Mesenchymal stem cell (in vitro differentiated cells and primary cell): Measurements from ENCODE around the gene CHRND.

ENCODE experiments used
- DNase-seq: peaks from one replicate; pipeline ENCODE4 v3.0.0-alpha.2; 2013
- H2AFZ ChIP-seq: one replicate; pipeline ENCODE4 v1.6.1; 2013; ENCODE audit warnings: low read depth, mild to moderate bottlenecking, control low read depth, inconsistent platforms, low read length, moderate library complexity
- H2AK5ac ChIP-seq: 2 replicates; pipeline ENCODE4 v1.6.1; 2013; ENCODE audit warnings: low read length, moderate library complexity, mild to moderate bottlenecking, inconsistent platforms; ENCODE audit not compliant: severe bottlenecking
- H2BK120ac ChIP-seq: one replicate; pipeline ENCODE4 v1.6.1; 2013; ENCODE audit warnings: low read depth, mild to moderate bottlenecking, inconsistent platforms, low read length, moderate library complexity
- H2BK12ac ChIP-seq, 2 experiments: one replicate each; pipeline ENCODE4 v1.6.1; 2013; ENCODE audit warnings: inconsistent platforms in 2 of 2, low read length in 2 of 2, mild to moderate bottlenecking in 2 of 2, moderate library complexity in 2 of 2, control low read depth in 1 of 2
- H2BK15ac ChIP-seq: one replicate; pipeline ENCODE4 v1.6.1; 2013; ENCODE audit warnings: mild to moderate bottlenecking, low read depth, inconsistent platforms; ENCODE audit not compliant: poor library complexity, severe bottlenecking
- H2BK5ac ChIP-seq: 2 replicates; pipeline ENCODE4 v1.6.1; 2013; ENCODE audit warnings: low read depth, mild to moderate bottlenecking, low read length, control low read depth, inconsistent platforms; ENCODE audit not compliant: poor library complexity, severe bottlenecking
- H3K14ac ChIP-seq, 2 experiments: one replicate each; pipeline ENCODE4 v1.6.1; 2013; ENCODE audit warnings: inconsistent platforms in 2 of 2, low read length in 2 of 2, control low read depth in 1 of 2, mild to moderate bottlenecking in 1 of 2, moderate library complexity in 1 of 2
- H3K18ac ChIP-seq, 2 experiments: one replicate each; pipeline ENCODE4 v1.6.1; 2013; ENCODE audit warnings: inconsistent platforms in 2 of 2, low read length in 2 of 2, control low read depth in 1 of 2, low read depth in 1 of 2, mild to moderate bottlenecking in 1 of 2
- H3K23ac ChIP-seq, 2 experiments: one replicate each; pipeline ENCODE4 v1.6.1; 2013; ENCODE audit warnings: inconsistent platforms in 2 of 2, low read length in 2 of 2, mild to moderate bottlenecking in 2 of 2, moderate library complexity in 2 of 2, control low read depth in 1 of 2
- H3K27ac ChIP-seq: 2 replicates; pipeline ENCODE4 v1.5.1; 2013; ENCODE audit warnings: mild to moderate bottlenecking, moderate library complexity, low read length, control low read depth, inconsistent platforms; ENCODE audit not compliant: poor library complexity, severe bottlenecking
- H3K27me3 ChIP-seq, 2 experiments: 2 replicates each; pipeline versions ENCODE4 v1.6.1 to v1.7.0; 2013; ENCODE audit warnings: low read length in 2 of 2, mild to moderate bottlenecking in 2 of 2, moderate library complexity in 2 of 2, control low read depth in 1 of 2, inconsistent platforms in 1 of 2; ENCODE audit not compliant: control insufficient read depth in 1 of 2, insufficient read depth in 1 of 2
- H3K36me3 ChIP-seq, 2 experiments: 2 replicates each; pipeline versions ENCODE4 v1.6.1 to v1.7.0; 2013; ENCODE audit warnings: low read length in 2 of 2, control low read depth in 1 of 2, inconsistent platforms in 1 of 2, low read depth in 1 of 2, mild to moderate bottlenecking in 1 of 2; ENCODE audit not compliant: insufficient read depth in 2 of 2, control insufficient read depth in 1 of 2
- H3K4ac ChIP-seq, 2 experiments: one replicate each; pipeline ENCODE4 v1.6.1; 2013; ENCODE audit warnings: inconsistent platforms in 2 of 2, low read length in 2 of 2, mild to moderate bottlenecking in 2 of 2, moderate library complexity in 2 of 2, control low read depth in 1 of 2, low read depth in 1 of 2
- H3K4me1 ChIP-seq: 2 replicates; pipeline ENCODE4 v1.6.1; 2013; ENCODE audit warnings: low read depth, low read length, control low read depth; ENCODE audit not compliant: control insufficient read depth, insufficient read depth
- H3K4me2 ChIP-seq: 2 replicates; pipeline ENCODE4 v1.6.1; 2013; ENCODE audit warnings: low read length, mild to moderate bottlenecking, inconsistent platforms; ENCODE audit not compliant: poor library complexity, severe bottlenecking
- H3K4me3 ChIP-seq, 2 experiments: 2 replicates each; pipeline versions ENCODE4 v1.5.1 to v1.7.0; 2013; ENCODE audit warnings: low read length in 2 of 2, mild to moderate bottlenecking in 2 of 2, control low read depth in 1 of 2, low read depth in 1 of 2; ENCODE audit not compliant: insufficient read depth in 1 of 2
- H3K79me1 ChIP-seq: replicated peaks from 2 replicates; pipeline ENCODE4 v1.6.1; 2013; ENCODE audit warnings: mild to moderate bottlenecking, control low read depth, low read length, inconsistent platforms; ENCODE audit not compliant: poor library complexity, severe bottlenecking
- H3K9ac ChIP-seq: 2 replicates; pipeline ENCODE4 v1.7.0; 2013; ENCODE audit warnings: mild to moderate bottlenecking, low read length, moderate library complexity
- H3K9me3 ChIP-seq: 2 replicates; pipeline ENCODE4 v1.7.0; 2013; ENCODE audit warnings: mild to moderate bottlenecking, low read length; ENCODE audit not compliant: control insufficient read depth
- H4K8ac ChIP-seq: one replicate; pipeline ENCODE4 v1.6.1; 2013; ENCODE audit warnings: inconsistent platforms, mild to moderate bottlenecking, low read length, moderate library complexity
- H4K91ac ChIP-seq: one replicate; pipeline ENCODE4 v1.6.1; 2013; ENCODE audit warnings: mild to moderate bottlenecking, low read length, inconsistent platforms
- whole genome bisulfite sequencing: methylation state at CpG from one replicate; pipeline ENCODE4 v1.1.7; 2013; ENCODE audit warnings: mixed read lengths; 5-methylcytosine and 5-hydroxymethylcytosine counted together

The CHRND gene

GRCh38 chr2:232527905-232528470 is 2.0 kb downstream of the CHRND start:
- Histone ChIP-seq H3K27me3 (peaks cover 40 to 79% of the 10 kb centered on the region in 2 experiments), H3K4me2 (no peak overlapping the region), H3K79me1 (no peaks in the 10 kb centered on the region), H2BK5ac (no peak overlapping the region), H3K9ac (no peak overlapping the region), H3K4me1 (peaks cover 11% of the 10 kb centered on the region), H3K4me3 (no peak overlapping the region), H4K91ac (no peak overlapping the region), H2BK120ac (no peak overlapping the region), H3K27ac (no peak overlapping the region), H3K23ac (no peak overlapping the region), H4K8ac (no peak overlapping the region), H2BK12ac (no peak overlapping the region), H2BK15ac (no peak overlapping the region), H2AK5ac (no peak overlapping the region), H3K14ac (no peak overlapping the region), H2AFZ (no peak overlapping the region), H3K36me3 (no peaks in the 10 kb centered on the region), H3K18ac (no peak overlapping the region), H3K4ac (no peak overlapping the region), H3K9me3 (no peaks in the 10 kb centered on the region)
- DNase-seq = no peak
- 77% methylated on average over 5 of the region's 6 CpGs for WGBS

GRCh38 chr2:232528746-232529460 is 2.9 kb downstream of the CHRND start:
- no peak overlapping the region for H2BK5ac ChIP-seq
- no peak overlapping the region for H2BK15ac ChIP-seq
- no peak overlapping the region for H3K4me2 ChIP-seq
- no peak overlapping the region for H3K4me3 ChIP-seq
- H3K4ac ChIP-seq = no peak overlapping the region
- no peak overlapping the region for H3K23ac ChIP-seq
- H3K79me1 ChIP-seq = no peaks in the 10 kb centered on the region
- no peaks in the 10 kb centered on the region for H3K9me3 ChIP-seq
- no peak overlapping the region for H2BK120ac ChIP-seq
- peaks cover 6% of the 10 kb centered on the region for H3K4me1 ChIP-seq
- H3K27me3 ChIP-seq = peaks cover 34 to 70% of the 10 kb centered on the region in 2 experiments
- no peak for DNase-seq
- H3K14ac ChIP-seq = no peak overlapping the region
- WGBS = 81% methylated on average over 11 of the region's 11 CpGs
- no peak overlapping the region for H3K9ac ChIP-seq
- no peak overlapping the region for H4K91ac ChIP-seq
- H4K8ac ChIP-seq = no peak overlapping the region
- no peak overlapping the region for H3K27ac ChIP-seq
- no peak overlapping the region for H3K18ac ChIP-seq
- H2BK12ac ChIP-seq = no peak overlapping the region
- no peak overlapping the region for H2AFZ ChIP-seq
- no peaks in the 10 kb centered on the region for H3K36me3 ChIP-seq
- no peak overlapping the region for H2AK5ac ChIP-seq

GRCh38 chr2:232529806-232530547 is 4.0 kb downstream of the CHRND start:
- no peak overlapping the region for H2BK15ac ChIP-seq
- H3K79me1 ChIP-seq = no peaks in the 10 kb centered on the region
- H3K4ac ChIP-seq = no peak overlapping the region
- WGBS = 87% methylated on average over 17 of the region's 17 CpGs
- H3K4me3 ChIP-seq = no peak overlapping the region
- no peak overlapping the region for H2AFZ ChIP-seq
- no peaks in the 10 kb centered on the region for H3K36me3 ChIP-seq
- no peaks in the 10 kb centered on the region for H3K9me3 ChIP-seq
- no peak overlapping the region for H3K9ac ChIP-seq
- no peak overlapping the region for H3K4me2 ChIP-seq
- H4K8ac ChIP-seq = no peak overlapping the region
- no peak for DNase-seq
- H3K23ac ChIP-seq = no peak overlapping the region
- H3K18ac ChIP-seq = no peak overlapping the region
- peaks cover 24 to 67% of the 10 kb centered on the region in 2 experiments for H3K27me3 ChIP-seq
- H4K91ac ChIP-seq = no peak overlapping the region
- no peak overlapping the region for H2BK120ac ChIP-seq
- no peak overlapping the region for H3K27ac ChIP-seq
- no peak overlapping the region for H3K14ac ChIP-seq
- H2AK5ac ChIP-seq = no peak overlapping the region
- no peak overlapping the region for H2BK5ac ChIP-seq
- H3K4me1 ChIP-seq = peaks cover 2% of the 10 kb centered on the region
- no peak overlapping the region for H2BK12ac ChIP-seq

- no peak overlapping the region for H2AK5ac ChIP-seq
- peaks cover 3% of the 10 kb centered on the region for H3K9me3 ChIP-seq
- H3K4me3 ChIP-seq = no peak overlapping the region
- no peak overlapping the region for H3K27ac ChIP-seq
- no peak overlapping the region for H3K14ac ChIP-seq
- no peak overlapping the region for H3K4ac ChIP-seq
- no peak overlapping the region for H3K18ac ChIP-seq
- H2BK120ac ChIP-seq = no peak overlapping the region
- H3K9ac ChIP-seq = no peak overlapping the region
- H2AFZ ChIP-seq = no peak overlapping the region
- no peaks in the 10 kb centered on the region for H3K36me3 ChIP-seq
- peaks cover 24 to 65% of the 10 kb centered on the region in 2 experiments for H3K27me3 ChIP-seq
- WGBS = 74% methylated on average over 9 of the region's 9 CpGs
- no peak overlapping the region for H3K4me2 ChIP-seq
- peaks cover 2% of the 10 kb centered on the region for H3K4me1 ChIP-seq
- H4K91ac ChIP-seq = no peak overlapping the region
- no peak for DNase-seq
- no peak overlapping the region for H2BK5ac ChIP-seq
- no peak overlapping the region for H4K8ac ChIP-seq
- H3K79me1 ChIP-seq = no peaks in the 10 kb centered on the region
- H3K23ac ChIP-seq = no peak overlapping the region
- no peak overlapping the region for H2BK12ac ChIP-seq
- no peak overlapping the region for H2BK15ac ChIP-seq
These were observed 4.8 kb downstream of the CHRND start for GRCh38 chr2:232530626-232531260.
